Activated CD4-positive, alpha-beta T cell treated with anti-CD3 and anti-CD28 coated beads, Interleukin-2, amount 50 U/mL, for 4 hours (primary cell): ENCODE results near the gene TTC16.

Experiments
- DNase-seq, 2 experiments: peaks; one replicate each; pipeline ENCODE4 v3.0.0-alpha.2; 2020

The TTC16 gene

DNA sequence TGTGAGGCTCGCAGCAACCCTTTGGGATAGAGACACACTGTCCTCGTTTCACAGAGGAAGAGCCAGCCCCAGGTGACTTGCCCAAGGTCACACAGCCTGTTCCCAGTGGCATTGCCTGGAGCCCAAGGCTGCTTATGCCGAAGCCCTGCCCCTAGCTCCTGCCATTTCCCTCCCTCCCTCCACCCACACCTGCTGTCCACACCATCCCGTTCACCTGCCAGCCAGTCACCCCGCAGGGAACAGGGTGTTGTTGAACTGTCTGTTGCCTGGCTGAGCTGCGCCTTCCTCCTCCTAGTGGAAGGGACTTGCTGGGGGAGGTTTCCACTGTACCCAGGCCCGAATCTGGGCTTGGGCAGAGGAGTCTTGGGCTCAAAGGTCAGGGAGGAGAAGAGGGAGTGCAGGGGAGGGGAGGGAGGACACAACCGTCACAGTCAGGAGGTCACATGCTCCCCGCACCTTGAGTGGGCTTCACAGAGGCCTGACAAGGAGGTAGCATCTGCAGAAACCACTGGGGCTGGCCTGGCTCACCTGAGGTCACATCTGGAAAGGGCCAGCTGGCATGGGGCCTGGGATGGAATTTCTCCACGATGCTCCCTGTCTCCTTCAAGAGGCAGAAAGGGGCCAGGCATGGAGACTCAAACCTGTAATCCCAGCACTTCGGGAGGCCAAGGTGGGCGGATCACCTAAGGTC lies 6.3 kb downstream of the TTC16 start:
- DNase-seq: no peak

DNA sequence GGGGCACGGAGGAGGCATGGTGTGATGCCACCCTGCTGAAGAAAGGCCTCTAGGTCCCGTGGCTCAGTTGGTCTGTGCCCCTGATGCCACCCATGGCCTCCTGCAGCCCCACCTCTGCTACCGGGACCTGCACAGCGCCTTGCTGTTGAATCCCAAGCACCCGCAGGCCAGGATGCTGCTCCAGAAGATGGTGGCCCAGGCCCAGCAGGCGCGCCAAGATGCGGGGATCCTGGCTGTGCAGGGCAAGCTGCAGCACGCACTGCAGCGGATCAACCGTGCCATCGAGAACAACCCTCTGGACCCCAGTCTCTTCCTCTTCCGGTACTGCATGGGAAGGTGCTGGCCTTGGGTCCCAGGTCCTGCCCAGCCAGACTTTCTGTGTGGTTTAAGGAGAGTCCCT lies 7.1 kb downstream of the TTC16 start:
- no peak for DNase-seq

DNA sequence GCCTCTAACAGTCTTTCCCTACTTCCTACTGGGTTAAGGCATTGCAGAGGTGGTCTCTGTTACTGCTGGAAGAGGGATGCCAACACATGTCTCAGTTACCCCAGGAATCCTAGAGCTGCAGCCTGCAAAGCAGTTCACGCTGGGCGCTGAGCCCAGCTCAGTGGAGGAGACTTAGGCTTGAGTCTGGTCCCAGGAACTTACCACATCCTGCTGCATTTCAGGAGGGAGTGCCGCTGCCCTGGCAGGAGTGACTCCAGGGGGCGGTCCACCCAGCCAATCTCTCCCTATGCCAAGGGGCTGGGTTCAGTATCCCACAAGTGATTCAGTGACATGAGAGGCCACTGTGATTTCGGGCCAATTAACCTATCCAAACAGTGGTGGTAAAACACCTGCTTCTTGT lies 7.6 kb downstream of the TTC16 start:
- no peak for DNase-seq

DNA sequence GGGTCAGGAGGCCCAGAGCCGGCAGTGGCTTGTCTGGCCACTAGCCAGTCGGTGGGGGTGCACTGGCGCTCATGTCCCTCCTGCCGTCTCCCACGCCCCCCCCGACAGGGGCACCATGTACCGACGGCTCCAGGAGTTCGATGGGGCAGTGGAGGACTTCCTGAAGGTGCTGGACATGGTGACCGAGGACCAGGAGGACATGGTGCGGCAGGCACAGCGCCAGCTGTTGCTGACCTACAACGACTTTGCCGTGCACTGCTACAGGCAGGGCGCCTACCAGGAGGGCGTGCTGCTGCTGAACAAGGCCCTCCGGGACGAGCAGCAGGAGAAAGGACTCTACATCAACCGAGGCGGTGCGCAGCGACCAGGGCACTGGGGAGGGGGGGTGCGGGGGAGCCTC lies 8.1 kb downstream of the TTC16 start:
- DNase-seq: no peak

DNA sequence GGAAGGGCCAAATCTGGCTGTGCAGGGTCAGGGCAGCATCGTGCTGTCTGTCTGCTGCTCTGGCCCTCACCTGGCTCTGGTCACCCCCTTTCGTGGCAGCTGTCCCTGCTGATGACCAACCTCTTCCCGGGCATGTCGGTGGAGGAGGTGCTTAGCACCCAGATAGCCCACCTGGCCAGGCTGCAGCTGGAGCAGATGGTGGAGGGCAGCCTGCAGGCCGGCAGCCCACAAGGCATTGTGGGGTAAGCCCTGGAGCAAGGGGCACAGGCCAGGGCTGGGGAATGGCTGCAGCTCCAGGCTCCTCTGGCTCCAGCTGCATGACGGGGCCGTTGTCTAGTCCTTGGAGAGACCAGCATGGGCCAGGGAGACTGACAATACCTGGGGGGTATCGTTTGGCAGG lies 11.0 kb downstream of the TTC16 start:
- DNase-seq: no peak

DNA sequence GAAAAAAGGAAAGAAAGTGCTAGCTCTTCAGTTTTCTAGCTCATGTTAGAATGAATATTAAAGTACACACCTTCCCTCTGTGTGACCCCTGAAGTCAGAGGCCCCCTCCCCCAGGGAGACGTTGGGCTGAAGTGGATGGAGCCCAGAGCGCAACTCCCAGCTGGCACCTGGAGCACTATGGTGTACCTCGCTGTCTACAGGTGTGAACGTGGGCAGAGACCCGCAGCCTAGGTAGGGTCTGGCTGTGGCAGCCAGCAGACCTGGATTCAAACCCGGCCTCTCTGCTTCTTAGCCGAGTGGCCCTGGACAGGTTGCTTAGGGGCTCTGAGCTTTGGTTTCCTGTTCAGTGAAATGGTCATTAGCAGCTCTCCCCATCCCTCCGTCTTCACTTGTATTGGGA lies 12.9 kb downstream of the TTC16 start:
- DNase-seq: no peak

DNA sequence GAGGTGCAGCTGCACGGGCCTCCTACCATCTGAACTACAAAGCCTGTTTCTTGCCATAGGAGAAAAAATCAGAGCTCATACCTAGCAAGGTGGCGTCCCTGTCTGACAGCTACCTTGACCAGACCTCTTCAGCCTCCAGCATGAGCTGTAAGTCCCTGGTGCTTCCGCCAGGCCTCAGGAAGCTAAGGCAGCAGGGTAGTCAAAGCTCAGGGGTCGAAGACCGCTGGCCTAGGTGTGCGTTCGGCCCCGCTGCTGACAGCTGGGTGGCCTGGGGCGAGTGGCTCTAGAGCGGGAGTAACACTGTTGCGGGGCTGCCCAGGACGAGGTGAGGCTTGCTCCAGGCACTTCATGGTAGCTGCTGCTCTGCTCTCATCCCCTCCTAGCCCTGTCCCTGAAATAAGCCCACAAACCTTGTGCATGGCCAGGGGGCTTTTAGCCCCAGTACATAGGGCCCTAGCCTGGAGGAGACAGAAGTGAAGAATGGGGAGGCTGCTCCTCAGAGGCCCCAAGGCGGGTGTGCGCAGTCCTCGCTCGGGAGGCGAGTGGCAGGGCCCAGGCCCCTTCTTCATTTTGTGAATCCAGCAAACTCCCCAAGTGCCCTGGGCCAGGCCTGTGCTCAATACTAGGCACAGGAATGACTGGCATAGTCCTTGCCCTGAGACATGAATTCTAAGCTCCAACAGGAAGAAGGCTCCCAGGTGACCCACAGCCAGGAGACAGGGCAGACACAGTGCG lies 13.8 kb downstream of the TTC16 start:
- DNase-seq: no peak

DNA sequence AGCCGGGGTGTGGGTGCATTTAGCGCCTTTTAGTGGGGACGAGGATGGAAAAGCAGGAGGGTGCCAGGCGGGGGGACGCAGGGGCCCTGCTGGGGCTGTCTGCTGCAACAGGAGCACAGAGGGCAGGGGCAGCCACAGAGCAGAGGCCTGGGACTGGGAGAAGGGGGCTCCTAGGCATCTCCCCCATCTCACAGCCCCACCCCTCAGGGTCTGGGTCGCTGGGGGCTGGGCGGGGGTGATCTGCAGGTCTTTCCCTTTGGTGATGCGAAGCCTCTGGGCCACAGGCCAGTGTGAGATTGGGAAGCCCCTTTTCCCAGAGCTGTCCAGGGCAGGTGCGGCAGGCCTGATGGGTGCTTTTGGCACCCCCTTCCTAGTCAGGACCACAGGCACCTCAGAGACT lies 14.4 kb downstream of the TTC16 start:
- no peak for DNase-seq

DNA sequence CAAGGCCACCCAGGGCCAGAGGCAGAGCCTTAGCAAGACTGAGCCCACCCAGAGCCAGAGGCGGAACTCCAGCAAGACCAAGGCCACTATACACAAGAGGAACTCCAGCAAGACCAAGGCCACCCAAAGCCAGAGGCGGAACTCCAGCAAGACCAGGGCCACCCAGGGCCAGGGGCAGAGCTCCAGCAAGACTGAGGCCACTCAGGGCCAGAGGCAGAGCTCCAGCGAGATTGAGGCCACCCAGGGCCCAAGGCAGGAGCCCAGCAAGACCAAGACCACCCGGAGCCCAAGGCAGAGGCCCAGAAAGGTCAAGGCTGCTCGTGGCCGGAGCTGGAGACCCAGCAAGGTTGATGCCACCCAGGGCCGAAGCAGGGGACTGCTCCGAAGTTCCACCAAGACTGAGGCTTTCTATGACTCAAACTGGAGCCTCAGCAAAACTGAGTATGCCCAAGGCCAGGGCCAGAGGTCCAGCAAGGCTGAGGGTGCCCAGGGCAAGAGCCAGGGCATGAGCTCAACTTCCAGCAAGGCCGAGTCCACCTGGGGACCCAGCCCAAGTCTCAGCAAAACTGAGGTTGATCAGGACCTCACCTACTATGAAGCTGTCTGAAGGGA lies 15.0 kb downstream of the TTC16 start:
- DNase-seq: no peak

DNA sequence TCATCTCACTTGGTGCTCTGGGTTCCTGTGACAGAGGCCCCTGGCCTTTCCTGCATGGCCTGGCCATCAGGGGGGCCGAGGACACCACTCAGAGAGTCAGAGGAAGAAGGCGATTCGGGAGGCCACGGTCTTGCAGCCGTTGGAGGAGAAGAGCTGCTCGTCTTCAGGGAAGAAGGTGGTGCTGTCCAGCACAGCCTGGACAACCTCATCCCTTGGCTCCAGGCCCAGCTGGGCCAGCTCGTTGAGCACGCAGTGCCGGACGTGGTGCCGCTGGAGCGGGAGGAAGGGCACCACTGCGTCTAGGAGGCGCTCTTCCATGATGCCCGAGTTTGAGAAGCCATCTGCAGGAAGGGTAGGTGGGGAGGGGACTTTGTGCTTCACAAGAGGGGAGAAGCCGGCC lies 16.1 kb downstream of the TTC16 start:
- DNase-seq: no peak

DNA sequence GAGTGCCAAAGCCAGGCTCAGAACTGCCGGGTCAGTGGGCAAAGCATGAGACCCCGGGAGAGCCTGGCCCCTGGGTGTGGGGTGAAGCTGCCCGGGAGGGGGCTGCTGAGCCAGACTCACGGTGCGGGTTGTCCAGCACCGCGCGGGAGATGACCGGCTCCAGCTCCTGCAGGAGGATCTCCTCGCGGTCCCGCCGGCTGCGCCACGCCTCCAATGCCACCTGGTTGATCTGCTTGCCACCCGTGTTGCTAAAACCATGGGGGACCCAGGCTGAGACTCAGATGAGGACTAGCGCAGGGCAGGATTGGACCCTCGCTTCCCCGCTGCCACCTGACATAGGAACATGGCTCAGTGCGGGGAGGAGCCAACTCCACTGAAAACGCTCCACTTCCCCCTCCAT lies 16.6 kb downstream of the TTC16 start:
- DNase-seq: no peak

DNA sequence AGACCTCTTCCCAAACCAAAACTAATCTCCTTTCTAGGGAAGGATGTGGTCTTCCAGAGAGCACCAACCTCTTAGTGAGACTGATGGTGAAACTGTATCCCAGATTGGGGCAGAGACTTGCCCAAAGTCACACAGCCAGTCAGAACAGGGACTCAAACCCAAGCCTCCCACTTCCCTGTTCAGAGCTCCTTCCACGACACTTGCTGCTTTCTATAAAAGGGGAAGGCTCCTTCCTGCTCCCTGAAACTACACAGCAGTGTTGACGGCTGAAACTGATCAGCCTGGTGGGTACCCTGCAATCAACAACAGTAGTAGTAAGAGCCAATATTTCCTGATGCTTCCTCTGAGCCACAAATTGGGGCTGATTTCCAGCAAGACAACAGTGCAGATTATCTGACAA lies 17.7 kb downstream of the TTC16 start:
- DNase-seq: no peak

DNA sequence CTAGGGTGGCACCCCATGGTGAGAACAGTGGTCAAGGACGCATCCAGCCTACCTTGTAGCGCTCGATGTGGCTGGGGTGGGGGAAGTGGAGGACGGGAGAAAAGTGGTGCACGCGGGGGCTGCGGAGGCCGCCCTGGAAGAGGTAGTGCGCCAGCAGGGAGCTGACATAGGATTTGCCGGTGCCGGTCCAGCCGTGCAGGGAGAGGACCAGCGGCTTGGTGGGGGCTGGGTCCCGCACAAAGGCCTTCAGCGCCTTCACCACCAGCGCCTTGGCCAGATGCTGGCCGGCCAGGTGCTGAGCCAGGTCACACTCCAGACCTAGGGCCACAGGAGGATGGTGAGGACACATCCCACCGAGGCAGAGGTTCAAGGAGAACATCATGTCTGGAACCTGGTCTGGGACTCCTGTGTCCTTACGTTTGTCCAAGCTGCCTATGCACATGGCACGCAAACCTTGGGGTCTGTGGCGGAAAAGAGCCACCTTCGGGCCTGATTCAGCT lies 18.4 kb downstream of the TTC16 start:
- DNase-seq: no peak

DNA sequence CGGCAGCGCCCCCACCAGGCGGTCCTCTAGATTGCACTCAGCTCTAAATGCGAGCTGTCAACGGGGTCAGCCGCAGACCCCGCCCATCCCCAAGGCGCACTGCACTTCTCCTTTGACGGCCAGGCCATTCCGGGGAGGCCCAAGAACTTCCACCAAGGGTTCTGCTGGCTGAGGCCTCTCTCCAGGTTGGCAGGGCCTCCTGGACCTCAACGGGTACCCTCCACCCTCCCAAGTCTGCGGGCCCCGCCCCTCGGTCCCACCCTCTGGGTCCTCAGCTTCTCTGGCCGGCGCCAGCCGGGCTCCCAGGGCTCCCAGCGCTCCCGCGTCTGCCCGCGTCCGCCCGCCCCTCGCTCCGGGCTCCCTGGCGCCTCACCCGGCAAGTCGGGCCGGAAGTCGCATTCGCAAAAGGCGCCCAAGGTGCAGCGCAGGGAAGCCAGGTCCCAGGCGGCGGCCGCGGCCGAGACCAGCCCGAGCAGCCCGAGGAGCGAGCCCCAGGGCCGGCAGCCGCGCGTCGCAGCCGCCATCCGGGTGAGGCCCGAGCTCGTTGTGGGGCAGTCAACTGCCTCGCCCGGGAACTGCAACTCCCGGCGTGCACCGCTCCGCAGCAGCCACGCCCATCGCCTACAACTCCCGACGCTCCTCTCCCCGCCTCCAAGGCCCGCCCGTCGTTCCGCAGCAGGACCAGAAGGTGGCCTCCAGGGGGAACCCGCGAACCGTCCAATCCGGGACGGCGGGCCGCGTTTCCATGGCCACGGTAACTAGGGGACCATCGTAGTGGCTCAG lies 19.1 kb downstream of the TTC16 start, which contains the start of gene TOR2A:
TSS of gene TOR2A (minus strand) at position 548 of the 783 bp plus-strand sequence. CDS start at position 524, 24 bp downstream.
- peak; percentile 97 for DNase-seq

DNA sequence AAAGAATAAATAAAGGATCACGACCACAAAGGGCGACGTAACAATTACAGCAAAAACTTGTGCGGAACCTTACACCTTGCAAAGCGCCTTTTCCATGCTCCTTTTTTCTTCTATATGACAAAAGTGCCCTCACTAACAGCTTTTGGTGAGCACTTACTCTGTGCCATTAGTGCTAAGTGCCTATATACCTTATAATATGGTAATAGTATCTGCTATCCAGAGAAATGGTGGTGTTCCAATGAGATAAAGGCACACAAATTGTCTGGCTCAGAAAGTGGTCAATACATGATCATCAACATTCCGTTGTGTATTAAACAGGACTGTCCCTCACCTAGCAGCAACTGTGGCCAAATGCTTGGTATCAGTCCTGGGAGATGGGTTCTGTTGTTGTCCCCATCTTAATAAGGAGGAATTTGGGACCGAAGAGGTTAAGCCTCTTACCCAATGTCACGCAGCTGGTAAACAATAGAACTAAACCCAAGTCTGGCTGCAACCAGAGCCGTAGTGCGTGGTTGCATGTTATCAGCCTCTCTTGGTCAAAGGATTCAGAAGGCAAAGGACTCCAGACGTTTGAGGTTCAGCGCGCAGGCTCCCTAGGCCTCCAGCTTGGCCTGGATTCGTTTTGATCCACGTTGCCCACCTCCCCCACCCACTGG lies 19.8 kb downstream of the TTC16 start:
- DNase-seq: no peak

DNA sequence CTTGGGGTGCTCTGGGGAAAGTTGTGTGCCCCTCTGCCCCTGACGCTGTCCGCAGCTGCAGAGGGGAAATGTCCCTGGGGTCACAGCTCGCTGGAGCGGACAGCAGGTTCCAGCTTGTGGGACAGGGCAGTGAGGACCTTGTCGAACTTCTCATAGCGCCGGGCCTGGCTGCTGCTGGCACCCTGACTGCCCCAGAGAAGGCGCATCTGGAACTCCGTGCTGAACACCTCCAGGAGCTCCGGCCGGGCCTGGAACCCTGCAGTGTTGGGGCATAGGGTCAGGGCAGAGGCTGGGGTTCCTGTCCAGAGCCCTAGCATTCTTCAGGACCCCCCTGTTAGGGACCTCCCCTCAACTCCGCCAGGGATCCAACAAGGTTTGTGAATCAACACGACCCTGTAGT lies 22.8 kb downstream of the TTC16 start:
- no peak for DNase-seq

DNA sequence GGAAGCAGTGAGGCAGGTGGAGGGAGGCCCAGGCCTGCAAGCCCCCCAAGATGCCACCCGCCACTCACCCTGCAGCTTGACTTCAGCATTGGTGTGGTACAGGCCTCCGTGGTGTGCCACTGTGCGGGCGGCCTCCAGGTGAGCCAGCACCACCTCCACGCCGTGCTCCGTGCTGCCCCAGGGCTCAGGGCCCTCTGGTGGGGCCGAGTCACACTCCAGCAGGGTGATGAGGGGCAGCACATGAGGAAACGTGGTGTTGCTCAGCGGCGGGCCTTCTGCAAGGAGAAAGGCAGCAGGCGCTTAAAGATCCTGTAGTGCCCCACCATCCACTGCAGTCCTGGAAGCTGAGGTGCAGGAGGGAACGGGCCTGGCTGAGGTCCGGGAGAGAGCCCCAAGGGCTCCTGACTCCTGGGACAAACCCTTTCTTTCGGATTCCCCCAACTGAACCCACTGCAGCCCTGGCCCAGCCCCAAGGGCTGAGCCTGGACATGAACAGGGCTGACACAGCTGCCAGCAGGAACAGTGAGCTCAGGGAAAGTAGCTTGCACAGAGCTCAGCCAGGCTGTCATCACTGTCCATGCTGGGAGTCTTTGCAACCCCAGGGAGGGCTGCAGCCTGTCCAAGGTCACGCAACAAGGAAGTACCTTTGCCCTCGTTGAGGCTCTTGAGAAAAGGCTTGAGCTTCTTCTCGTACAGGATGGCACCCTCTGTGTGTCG lies 23.9 kb downstream of the TTC16 start:
- DNase-seq: no peak

DNA sequence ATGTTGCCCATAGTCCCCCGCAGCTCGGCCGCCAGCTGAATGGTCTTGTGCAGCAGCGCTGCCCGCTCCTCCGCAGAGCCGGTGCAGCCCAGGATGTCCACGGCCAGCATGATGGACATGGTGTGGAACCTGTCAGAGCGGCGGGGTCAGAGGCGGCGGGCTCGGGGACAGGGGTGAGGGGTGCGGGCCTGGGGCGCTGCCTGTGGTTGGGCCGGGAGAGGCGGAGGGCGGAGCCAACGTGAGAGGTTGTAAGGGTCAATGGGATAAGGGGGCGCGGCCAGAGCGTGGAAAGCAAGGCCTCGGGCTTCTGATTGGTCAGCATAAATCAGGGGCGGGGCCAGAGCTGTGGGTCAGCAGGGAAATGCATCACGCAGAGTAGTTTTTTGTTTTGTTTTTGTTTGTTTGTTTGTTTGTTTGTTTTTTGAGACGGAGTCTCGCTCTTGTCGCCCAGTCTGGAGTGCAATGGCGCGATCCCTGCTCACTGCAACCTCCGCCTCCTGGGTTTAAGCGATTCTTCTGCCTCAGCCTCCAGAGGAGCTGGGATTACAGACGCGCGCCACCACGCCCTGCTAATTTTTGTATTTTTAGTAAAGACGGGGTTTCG lies 26.1 kb downstream of the TTC16 start:
- no peak for DNase-seq

DNA sequence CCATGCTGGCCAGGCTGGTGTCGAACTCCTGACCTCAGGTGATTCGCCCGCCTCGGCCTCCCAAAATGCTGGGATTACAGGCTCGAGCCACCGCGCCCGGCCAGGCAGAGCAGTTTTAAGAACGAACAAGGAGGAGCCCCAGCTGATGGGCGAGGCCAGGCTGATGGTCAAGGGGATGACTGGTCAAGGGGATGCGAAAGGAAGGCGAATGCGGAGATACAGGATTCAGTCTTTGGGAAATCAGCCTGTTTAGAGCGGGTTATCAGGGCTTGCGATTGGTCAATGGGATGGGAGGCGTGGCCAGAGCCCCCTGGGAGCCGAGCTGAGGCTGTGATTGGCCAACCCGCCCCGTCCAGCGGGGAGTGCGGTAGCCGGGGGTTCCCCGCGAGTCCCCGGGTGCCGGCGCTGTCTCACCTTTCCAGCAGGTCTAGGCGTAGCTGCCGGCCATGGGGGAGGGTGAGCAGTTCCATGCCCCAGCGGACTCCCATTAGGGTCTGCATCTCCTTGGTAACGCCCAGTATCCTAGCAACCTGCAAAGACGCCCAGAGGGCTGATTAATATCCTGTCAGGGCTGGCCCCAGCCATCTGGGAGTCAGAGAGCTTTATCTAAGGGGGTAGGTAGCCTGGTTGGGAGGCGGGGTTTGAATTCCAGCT lies 26.7 kb downstream of the TTC16 start:
- DNase-seq: no peak

DNA sequence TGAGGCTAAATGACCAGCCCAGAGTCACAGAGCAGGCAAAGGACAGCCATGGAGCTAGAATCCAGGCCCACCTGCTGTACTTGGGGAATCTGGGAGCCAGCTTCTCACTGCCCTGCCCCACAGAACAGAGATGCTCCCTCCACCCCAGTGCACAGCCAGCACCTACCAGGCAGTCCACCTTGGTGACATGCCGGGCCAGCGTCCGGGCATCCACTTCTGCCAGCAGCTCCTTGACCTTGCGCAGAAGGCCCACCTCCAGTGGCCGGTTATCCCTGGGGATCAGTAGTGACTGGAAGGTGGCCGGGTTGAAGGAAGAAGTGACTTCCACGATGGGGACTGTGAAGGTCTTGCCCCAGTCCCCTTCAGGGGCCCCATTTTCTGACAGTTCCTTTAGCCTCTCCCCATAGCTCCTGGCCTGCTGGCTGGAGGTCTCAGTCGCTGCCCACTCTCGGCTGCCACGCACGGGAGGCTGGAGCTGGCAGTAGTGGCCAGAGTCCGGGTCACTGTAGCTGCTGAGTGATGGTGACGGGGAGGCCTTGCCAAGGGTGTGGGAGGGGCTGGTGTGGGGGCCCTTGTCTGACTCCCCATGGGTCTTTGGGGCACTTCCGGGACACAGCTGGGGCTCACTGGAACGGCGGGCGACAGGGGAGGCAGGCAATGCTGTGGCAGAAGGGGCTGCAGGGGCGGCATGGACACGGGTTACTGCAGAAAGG lies 28.7 kb downstream of the TTC16 start:
- DNase-seq: no peak
